MCF 10A (cell line): Measurements from ENCODE around the gene NME3. TPM values are rescaled to one million over a fixed set of nuclear protein-coding genes. Genes with fewer than 3 reads are reported as not detected.

Experiments
- BruUV-seq: library from RNA; stranded (reverse); fragments of 400-500 nt; replicated peaks from 2 replicates; lab custom pipeline; 2021; lab: Mats Ljungman, UMichigan
- CTCF ChIA-PET: fragments of 300-600 bp; sonication (Branson Sonifier 250); formaldehyde crosslinking; extraction: SDS; loops from one replicate; lab custom pipeline; 2021; ENCODE audit warnings: antibody characterized with exemption, inconsistent platforms; lab: Yijun Ruan, JAX
- POLR2A ChIA-PET: fragments of 300-600, 350-650 bp; sonication (Branson Sonifier 250); formaldehyde crosslinking; extraction: SDS; loops from one replicate; lab custom pipeline; 2020; ENCODE audit warnings: antibody characterized with exemption, inconsistent platforms; lab: Yijun Ruan, JAX
- DNase-seq: peaks from one replicate; pipeline ENCODE4 v3.0.0-alpha.2; 2018; ENCODE audit not compliant: unreplicated experiment
- H3K27ac Mint-ChIP-seq: one replicate; pipeline ENCODE4 v1.8.0; 2022; ENCODE audit warnings: mild to moderate bottlenecking, low read depth, mixed read lengths; ENCODE audit not compliant: unreplicated experiment
- H3K27me3 Mint-ChIP-seq: one replicate; pipeline ENCODE4 v1.8.0; 2022; ENCODE audit warnings: mixed read lengths; ENCODE audit not compliant: insufficient read depth, unreplicated experiment
- H3K36me3 Mint-ChIP-seq: one replicate; pipeline ENCODE4 v1.8.0; 2022; ENCODE audit warnings: mild to moderate bottlenecking, moderate library complexity, mixed read lengths; ENCODE audit not compliant: insufficient read depth, unreplicated experiment
- H3K4me1 Mint-ChIP-seq: one replicate; pipeline ENCODE4 v1.8.0; 2022; ENCODE audit warnings: mixed read lengths; ENCODE audit not compliant: insufficient read depth, unreplicated experiment
- H3K4me3 Mint-ChIP-seq: one replicate; pipeline ENCODE4 v1.8.0; 2022; ENCODE audit warnings: mild to moderate bottlenecking, moderate library complexity, mixed read lengths; ENCODE audit not compliant: unreplicated experiment
- H3K9me3 Mint-ChIP-seq: one replicate; pipeline ENCODE4 v1.8.0; 2022; ENCODE audit warnings: mixed read lengths; ENCODE audit not compliant: unreplicated experiment
- intact Hi-C: fragments of 100-400 bp; cut with micrococcal nuclease; formaldehyde crosslinking; loops from 2 replicates; pipeline ENCODE4 v1.14.1; 2022
- total RNA-seq: library from RNA; stranded (reverse); gene quantifications from 2 replicates; pipeline ENCODE4 v1.2.3, GENCODE V29; 2022
- TF ChIP-seq, protein P1 (sequence below): fragments of 200-600 bp; IDR thresholded peaks from one replicate; pipeline ENCODE4 v1.8.0; 2022; ENCODE audit warnings: antibody characterized with exemption, mild to moderate bottlenecking; ENCODE audit not compliant: unreplicated experiment

The NME3 gene
- total RNA-seq, 1 experiment from 2014 or later, result 44.0 TPM

DNA sequence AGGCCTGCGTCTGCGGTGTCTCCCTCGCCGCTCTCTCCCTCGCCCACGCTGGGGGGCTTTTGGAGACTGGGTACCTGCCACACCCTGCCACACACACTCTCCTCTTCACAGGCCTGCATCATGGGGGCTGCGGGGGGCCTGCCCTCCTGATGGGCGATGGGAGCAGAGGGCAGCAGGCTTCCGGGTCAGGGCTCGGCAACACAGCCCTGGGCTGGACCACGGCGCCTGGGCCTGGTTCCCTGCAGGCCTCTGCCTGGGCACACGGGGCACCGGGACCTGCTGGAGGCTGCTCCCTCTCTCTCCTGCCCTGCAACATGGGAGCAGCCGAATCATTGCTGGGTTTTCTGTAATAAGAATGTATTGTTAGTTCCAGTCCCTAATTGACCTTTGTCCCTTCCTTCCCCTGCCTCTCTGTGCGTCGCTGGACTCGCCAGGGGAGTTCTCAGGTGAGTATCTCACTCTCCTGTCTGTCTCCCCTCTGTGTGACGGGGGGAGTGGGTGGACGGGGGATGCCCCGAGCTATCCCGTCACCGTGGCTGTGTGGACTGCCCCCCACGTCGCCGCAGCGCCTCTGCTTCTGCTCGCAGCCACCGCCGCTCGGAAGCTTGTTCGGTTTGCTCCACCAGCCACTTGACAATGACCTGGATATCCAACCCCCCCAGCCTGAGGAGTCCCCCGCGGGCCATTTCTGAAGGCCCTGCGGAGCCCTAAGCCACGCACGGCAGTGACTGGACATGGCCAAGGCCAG is 13.5 kb downstream of the NME3 start:
- H3K36me3 Mint-ChIP-seq, result peaks cover 41% of the 10 kb centered on the region
- no peak for DNase-seq
- ChIA-PET CTCF (interaction anchor here (0.5 to 0.8 kb wide), 2 partner anchors 16 to 66 kb away, joined by 3 read pairs; no protein-coding TSS in a partner anchor), POLR2A (no interaction called here)
- no peak overlapping the region for H3K27ac Mint-ChIP-seq
- no TSS peak for BruUV-seq
- no peaks in the 10 kb centered on the region for H3K27me3 Mint-ChIP-seq
- peaks cover 12% of the 10 kb centered on the region for H3K4me1 Mint-ChIP-seq
- TF ChIP-seq, protein P1, sequence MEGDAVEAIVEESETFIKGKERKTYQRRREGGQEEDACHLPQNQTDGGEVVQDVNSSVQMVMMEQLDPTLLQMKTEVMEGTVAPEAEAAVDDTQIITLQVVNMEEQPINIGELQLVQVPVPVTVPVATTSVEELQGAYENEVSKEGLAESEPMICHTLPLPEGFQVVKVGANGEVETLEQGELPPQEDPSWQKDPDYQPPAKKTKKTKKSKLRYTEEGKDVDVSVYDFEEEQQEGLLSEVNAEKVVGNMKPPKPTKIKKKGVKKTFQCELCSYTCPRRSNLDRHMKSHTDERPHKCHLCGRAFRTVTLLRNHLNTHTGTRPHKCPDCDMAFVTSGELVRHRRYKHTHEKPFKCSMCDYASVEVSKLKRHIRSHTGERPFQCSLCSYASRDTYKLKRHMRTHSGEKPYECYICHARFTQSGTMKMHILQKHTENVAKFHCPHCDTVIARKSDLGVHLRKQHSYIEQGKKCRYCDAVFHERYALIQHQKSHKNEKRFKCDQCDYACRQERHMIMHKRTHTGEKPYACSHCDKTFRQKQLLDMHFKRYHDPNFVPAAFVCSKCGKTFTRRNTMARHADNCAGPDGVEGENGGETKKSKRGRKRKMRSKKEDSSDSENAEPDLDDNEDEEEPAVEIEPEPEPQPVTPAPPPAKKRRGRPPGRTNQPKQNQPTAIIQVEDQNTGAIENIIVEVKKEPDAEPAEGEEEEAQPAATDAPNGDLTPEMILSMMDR, result no peak
- H3K9me3 Mint-ChIP-seq, result no peaks in the 10 kb centered on the region
- intact Hi-C loops, result no loop called here
- H3K4me3 Mint-ChIP-seq, result no peak overlapping the region

DNA sequence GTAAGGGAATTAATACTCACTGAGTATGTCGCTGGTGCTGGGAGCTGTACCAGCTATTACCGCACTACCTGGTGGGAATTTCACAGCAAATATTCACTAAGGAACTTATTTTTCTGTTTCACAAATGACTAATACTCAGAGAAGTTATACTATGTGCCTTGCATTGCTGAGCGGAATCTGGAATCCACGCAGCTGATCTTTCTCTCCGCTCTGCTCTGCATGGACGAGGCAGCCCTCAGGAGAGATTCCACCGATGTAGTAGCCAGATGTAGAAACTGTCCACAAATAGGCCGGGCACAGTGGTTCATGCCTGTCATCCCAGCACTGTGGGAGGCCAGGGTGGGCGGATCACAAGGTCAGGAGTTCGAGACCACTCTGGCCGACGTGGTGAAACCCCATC is 17.1 kb downstream of the NME3 start:
- ChIA-PET CTCF (interaction anchor here (0.6 to 1.6 kb wide), 4 partner anchors 31 to 340 kb away, joined by 3 to 6 read pairs (median 5); no protein-coding TSS in a partner anchor), POLR2A (interaction anchor here (0.6 to 3.8 kb wide), 7 partner anchors 8 to 1158 kb away, joined by 4 to 30 read pairs (median 20); partner anchors contain the start of genes EME2, FLYWCH1, MAPK8IP3 and MRPS34)
- no TSS peak for BruUV-seq
- H3K4me1 Mint-ChIP-seq, result peaks cover 12% of the 10 kb centered on the region
- intact Hi-C loops, result loop anchor here (1.0 kb wide), 1 partner anchor 8 kb away; no protein-coding TSS in a partner anchor
- H3K4me3 Mint-ChIP-seq, result no peak overlapping the region
- peak overlapping the region; percentile 64 for H3K27ac Mint-ChIP-seq
- H3K36me3 Mint-ChIP-seq, result peaks cover 45% of the 10 kb centered on the region
- no peak for DNase-seq
- H3K27me3 Mint-ChIP-seq, result no peaks in the 10 kb centered on the region
- H3K9me3 Mint-ChIP-seq, result no peaks in the 10 kb centered on the region
- TF ChIP-seq, protein P1, result no peak

DNA sequence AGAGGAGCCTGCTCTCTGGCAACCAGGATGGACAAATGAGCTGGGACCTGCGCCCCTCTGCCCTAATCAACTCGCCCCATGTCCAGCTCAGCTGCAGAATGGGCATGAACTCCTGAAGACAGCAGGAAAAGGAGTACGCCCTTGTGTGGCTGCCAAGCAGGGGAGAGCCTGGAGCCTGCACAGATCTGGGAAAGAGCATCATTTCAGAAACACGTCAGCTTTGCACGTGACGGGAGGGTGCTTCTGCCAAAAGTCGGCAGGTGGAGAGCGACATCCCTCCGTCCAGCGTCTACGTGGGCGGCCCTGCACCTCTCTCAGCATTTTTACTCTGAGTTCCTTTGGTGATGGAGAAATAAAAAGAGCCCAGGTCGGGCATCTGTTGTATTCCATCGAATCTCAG is 18.5 kb downstream of the NME3 start:
- TF ChIP-seq, protein P1, result no peak
- ChIA-PET CTCF (interaction anchor here (0.9 to 1.1 kb wide), 2 partner anchors 21 to 47 kb away, joined by 3 read pairs; partner anchors contain the start of gene MAPK8IP3), POLR2A (interaction anchor here (0.7 to 1.0 kb wide), 2 partner anchors 49 to 58 kb away, joined by 3 to 4 read pairs; no protein-coding TSS in a partner anchor)
- no peak for DNase-seq
- Mint-ChIP-seq H3K36me3 (peaks cover 51% of the 10 kb centered on the region), H3K9me3 (no peaks in the 10 kb centered on the region), H3K4me3 (no peak overlapping the region), H3K27me3 (no peaks in the 10 kb centered on the region), H3K4me1 (peaks cover 12% of the 10 kb centered on the region), H3K27ac (no peak overlapping the region)
- intact Hi-C loops, result no loop called here
- BruUV-seq, result no TSS peak

DNA sequence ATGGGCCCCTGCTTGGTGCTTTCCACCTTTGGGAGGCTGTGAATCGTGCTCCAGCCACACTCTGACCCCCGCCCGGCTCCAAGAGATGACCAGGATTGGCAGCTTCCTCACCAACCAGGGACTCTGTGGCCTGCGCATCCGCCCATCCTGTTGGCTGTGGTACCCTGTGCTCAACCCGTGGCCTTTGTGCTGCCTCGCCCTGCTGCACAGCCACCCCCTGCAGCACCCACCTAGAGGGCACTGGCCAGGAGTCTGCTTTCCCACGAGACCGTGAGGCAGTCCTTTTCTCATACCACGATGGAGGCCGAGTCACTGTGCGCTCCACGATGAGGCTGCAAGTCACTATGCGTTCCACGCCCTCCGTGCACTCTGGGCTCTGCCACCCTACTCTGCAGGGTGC is 19.4 kb downstream of the NME3 start:
- POLR2A ChIA-PET, result interaction anchor here (1.0 to 1.1 kb wide), 2 partner anchors 48 to 61 kb away, joined by 3 read pairs; no protein-coding TSS in a partner anchor
- BruUV-seq, result no TSS peak
- no peak overlapping the region for H3K27ac Mint-ChIP-seq
- H3K36me3 Mint-ChIP-seq, result peaks cover 57% of the 10 kb centered on the region
- TF ChIP-seq, protein P1, result no peak
- no peak for DNase-seq
- intact Hi-C loops, result no loop called here
- H3K27me3 Mint-ChIP-seq, result no peaks in the 10 kb centered on the region
- CTCF ChIA-PET, result no interaction called here
- H3K4me1 Mint-ChIP-seq, result peaks cover 19% of the 10 kb centered on the region
- H3K9me3 Mint-ChIP-seq, result no peaks in the 10 kb centered on the region
- no peak overlapping the region for H3K4me3 Mint-ChIP-seq
